Brain microvascular endothelial cell (primary cell): ENCODE measurements around the gene UQCRC1.
A peak's percentile ranks its signal among the peaks of the same experiment; 100 is the strongest.

Experiments
- DNase-seq: peaks from one replicate; pipeline ENCODE4 v3.0.0-alpha.2; 2020
- H3K27ac ChIP-seq: fragments of 250-450 bp; sonication (Bioruptor Pico); 2 replicates; pipeline ENCODE4 v1.5.1; 2020; ENCODE audit warnings: mild to moderate bottlenecking, moderate library complexity
- H3K27me3 ChIP-seq: fragments of 250-450 bp; sonication (Bioruptor Pico); replicated peaks from 2 replicates; pipeline ENCODE4 v1.5.1; 2020; ENCODE audit warnings: mild to moderate bottlenecking
- H3K36me3 ChIP-seq: fragments of 250-450 bp; sonication (Bioruptor Pico); replicated peaks from 2 replicates; pipeline ENCODE4 v1.5.1; 2020; ENCODE audit warnings: mild to moderate bottlenecking
- H3K4me3 ChIP-seq: 2 replicates; pipeline ENCODE4 v1.5.1; 2011; ENCODE audit warnings: low read depth, mild to moderate bottlenecking, control low read depth, low read length, moderate library complexity
- in situ Hi-C: cut with HindIII; loops from 2 replicates; pipeline ENCODE4 v1.10.0; 2017; ENCODE audit warnings: low sequenced_read_pairs, low pct_ligation_motif_present
- TF ChIP-seq, protein P1 (sequence below): IDR thresholded peaks from 2 replicates; pipeline ENCODE4 v1.5.1; 2011; ENCODE audit warnings: low read depth, mild to moderate bottlenecking, moderate library complexity, low read length, control low read depth, inconsistent platforms; ENCODE audit errors: missing control alignments

Gene UQCRC1

DNA sequence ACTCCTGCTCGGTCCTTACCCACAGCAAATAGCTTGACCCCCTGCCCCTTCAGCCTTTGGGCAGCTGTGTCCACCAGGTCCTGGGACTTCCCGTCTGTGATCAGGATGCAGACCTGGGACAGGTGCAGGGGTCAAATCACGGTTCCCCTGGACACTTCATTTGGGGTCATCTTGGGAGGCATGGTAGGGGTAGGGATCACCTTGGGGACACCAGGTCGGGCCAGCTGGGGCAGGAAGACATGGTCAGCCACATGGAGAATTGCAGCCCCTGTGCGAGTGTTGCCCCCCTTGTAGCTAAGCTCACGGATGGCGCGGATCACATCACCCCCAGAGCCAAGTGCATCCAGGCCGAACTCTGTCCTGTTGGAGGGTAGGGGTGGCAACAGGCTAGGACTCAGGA is 16.1 kb downstream of the UQCRC1 start:
- in situ Hi-C loops, result no loop called here
- TF ChIP-seq, protein P1, sequence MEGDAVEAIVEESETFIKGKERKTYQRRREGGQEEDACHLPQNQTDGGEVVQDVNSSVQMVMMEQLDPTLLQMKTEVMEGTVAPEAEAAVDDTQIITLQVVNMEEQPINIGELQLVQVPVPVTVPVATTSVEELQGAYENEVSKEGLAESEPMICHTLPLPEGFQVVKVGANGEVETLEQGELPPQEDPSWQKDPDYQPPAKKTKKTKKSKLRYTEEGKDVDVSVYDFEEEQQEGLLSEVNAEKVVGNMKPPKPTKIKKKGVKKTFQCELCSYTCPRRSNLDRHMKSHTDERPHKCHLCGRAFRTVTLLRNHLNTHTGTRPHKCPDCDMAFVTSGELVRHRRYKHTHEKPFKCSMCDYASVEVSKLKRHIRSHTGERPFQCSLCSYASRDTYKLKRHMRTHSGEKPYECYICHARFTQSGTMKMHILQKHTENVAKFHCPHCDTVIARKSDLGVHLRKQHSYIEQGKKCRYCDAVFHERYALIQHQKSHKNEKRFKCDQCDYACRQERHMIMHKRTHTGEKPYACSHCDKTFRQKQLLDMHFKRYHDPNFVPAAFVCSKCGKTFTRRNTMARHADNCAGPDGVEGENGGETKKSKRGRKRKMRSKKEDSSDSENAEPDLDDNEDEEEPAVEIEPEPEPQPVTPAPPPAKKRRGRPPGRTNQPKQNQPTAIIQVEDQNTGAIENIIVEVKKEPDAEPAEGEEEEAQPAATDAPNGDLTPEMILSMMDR, result no peak
- Histone ChIP-seq H3K27me3 (no peaks in the 10 kb centered on the region), H3K36me3 (peaks cover 8% of the 10 kb centered on the region), H3K27ac (no peak overlapping the region), H3K4me3 (peak overlapping the region; percentile 65)
- no peak for DNase-seq

DNA sequence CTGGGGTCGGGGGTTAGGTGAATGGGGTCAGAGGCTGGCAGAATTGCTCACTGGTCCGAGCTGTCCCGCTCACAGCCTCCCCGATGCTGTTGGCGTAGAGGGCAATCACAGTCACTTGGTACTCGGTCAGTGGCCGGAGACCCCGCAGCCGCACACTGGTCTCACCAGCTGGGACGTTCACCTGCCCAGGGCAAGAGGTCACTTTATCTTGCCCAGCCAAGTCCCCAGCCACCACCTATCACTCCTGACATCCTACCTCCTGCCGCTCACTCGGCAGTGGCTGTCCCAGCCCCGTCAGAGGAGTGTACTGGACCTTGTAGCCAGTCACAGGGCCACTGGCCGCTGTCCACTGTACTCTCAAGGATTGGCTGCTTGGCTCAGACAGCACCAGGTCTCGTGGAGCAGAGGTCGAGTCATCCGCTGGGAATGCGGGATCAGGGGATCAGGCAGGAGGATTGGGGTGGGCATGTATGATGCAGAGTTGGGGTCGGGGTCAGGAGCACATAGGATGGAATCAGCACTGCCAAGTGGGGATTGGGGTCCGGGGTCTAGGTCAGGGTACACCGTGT is 16.8 kb downstream of the UQCRC1 start:
- peaks cover 5% of the 10 kb centered on the region for H3K36me3 ChIP-seq
- in situ Hi-C loops, result no loop called here
- peak overlapping the region; percentile 33 for H3K4me3 ChIP-seq
- TF ChIP-seq, protein P1, result no peak
- H3K27ac ChIP-seq, result no peak overlapping the region
- no peaks in the 10 kb centered on the region for H3K27me3 ChIP-seq
- no peak for DNase-seq

DNA sequence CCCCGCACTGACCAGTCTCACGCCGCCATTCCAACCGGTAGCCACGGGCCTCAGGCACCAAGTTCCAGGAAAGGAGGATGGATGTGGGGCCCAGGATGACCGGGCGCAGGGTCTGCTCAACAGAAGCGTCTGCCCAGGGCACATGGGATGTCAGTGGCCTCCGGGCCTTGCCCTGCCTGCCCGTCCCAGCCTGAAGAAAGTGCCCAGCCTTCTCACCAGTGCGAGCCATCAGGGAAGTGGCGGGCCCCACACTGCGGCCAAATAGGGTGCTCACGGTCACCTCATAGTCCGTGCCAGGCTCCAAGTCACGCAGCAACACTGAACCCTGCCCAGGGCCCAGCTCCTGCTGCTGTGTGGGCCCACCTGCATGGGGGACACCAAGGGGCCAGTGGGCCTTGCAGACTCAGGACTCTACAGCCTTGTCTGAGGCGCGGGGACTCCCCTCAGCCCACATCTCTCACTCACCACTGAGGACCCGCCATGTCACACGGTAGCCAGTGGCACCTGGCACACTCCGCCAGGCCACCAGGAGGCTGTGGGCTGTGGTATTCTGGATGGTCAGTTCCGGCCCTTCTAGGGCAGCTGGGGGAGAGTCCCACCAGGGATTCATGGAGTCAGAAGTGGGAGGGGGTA is 17.4 kb downstream of the UQCRC1 start:
- no peak overlapping the region for H3K27ac ChIP-seq
- H3K36me3 ChIP-seq, result no peaks in the 10 kb centered on the region
- TF ChIP-seq, protein P1, result no peak
- DNase-seq, result no peak
- in situ Hi-C loops, result no loop called here
- H3K27me3 ChIP-seq, result no peaks in the 10 kb centered on the region
- H3K4me3 ChIP-seq, result no peak overlapping the region

DNA sequence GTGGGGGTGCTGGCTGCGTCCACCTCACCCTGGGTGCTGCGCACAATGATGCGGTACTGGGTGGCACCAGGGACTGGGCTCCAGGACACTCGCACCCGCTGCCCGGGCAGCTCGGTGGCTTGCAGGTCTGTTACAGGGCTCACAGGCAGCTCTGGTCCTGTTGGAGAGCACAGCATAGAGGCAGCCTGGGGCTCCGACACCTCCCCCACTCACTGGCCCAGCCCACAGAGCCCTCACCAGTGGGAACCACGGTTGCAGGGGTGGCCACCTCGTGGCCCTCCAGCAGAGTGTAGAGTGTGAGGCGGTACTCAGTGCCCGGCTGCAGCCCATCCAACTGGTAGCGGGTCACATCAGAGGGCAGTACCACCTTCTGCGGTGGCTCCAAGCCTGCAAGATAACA is 18.0 kb downstream of the UQCRC1 start:
- DNase-seq, result no peak
- no peak overlapping the region for H3K4me3 ChIP-seq
- H3K27me3 ChIP-seq, result no peaks in the 10 kb centered on the region
- no peak overlapping the region for H3K27ac ChIP-seq
- in situ Hi-C loops, result no loop called here
- H3K36me3 ChIP-seq, result no peaks in the 10 kb centered on the region
- TF ChIP-seq, protein P1, result no peak

DNA sequence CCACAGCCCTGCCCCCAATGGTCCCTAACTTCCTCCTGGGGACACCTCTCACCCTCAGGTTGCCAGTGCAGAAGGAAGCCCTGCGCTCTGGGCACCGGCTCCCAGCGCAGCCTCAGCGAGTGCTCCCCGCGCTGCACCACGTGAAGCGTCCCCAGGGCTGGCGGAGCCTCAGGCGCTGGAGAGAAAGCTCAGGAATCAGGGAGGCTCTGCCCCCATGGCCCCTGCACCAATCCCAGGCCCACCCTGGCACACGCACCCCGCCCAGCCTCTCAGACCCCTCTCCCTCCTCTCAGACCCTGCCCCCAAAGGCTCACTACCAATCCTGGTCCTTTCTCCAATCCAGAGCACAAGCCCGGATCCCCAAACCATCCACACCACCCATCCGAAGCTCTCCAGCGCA is 21.2 kb downstream of the UQCRC1 start:
- Histone ChIP-seq H3K4me3 (no peak overlapping the region), H3K27ac (no peak overlapping the region), H3K27me3 (no peaks in the 10 kb centered on the region), H3K36me3 (no peaks in the 10 kb centered on the region)
- in situ Hi-C loops, result no loop called here
- TF ChIP-seq, protein P1, result no peak
- no peak for DNase-seq

DNA sequence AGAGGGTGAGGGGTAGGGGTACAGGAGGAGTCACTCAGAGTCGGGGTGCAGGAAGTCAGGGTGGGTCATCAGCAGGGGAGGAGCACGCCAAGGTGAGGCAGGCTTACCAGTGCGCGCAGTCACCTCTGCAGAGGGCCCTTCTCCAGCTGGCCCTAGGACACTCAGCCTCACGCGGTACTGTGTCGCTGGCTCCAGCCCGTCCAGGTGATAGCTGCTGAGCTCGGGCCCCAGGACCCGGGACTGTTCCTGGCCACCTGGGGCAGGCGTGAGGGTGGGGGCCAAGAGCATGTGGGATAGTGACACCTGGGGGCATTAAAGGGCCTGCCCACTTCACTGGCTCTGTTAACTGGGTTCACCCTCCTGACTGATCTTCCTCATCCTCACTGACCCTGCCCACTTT is 21.8 kb downstream of the UQCRC1 start:
- no peak for DNase-seq
- in situ Hi-C loops, result no loop called here
- Histone ChIP-seq H3K27me3 (no peaks in the 10 kb centered on the region), H3K27ac (no peak overlapping the region), H3K36me3 (peaks cover 1% of the 10 kb centered on the region), H3K4me3 (no peak overlapping the region)
- TF ChIP-seq, protein P1, result no peak
